T-helper 2 cell treated with Interferon-gamma antibody and Interleukin-4, amounts not matched to agents 100 ng/mL and 5 ng/mL, for 36 hours (primary cell): ENCODE data around the gene DUSP8. TPM values are rescaled to one million over a fixed set of nuclear protein-coding genes. Genes with fewer than 3 reads are reported as not detected.
"Not testable (repeated sequence)": the region's sequence is repeated elsewhere in the genome, so short reads cannot be mapped to it uniquely, and the experiment has no call there.

ENCODE experiments used
- intact Hi-C: fragments of 100-400 bp; cut with micrococcal nuclease; formaldehyde crosslinking; loops from one replicate; pipeline ENCODE4 v1.15.1; 2023
- total RNA-seq: library from RNA; stranded (reverse); gene quantifications from 2 replicates; pipeline ENCODE4 v1.2.3, GENCODE V29; 2022

Gene DUSP8, protein sequence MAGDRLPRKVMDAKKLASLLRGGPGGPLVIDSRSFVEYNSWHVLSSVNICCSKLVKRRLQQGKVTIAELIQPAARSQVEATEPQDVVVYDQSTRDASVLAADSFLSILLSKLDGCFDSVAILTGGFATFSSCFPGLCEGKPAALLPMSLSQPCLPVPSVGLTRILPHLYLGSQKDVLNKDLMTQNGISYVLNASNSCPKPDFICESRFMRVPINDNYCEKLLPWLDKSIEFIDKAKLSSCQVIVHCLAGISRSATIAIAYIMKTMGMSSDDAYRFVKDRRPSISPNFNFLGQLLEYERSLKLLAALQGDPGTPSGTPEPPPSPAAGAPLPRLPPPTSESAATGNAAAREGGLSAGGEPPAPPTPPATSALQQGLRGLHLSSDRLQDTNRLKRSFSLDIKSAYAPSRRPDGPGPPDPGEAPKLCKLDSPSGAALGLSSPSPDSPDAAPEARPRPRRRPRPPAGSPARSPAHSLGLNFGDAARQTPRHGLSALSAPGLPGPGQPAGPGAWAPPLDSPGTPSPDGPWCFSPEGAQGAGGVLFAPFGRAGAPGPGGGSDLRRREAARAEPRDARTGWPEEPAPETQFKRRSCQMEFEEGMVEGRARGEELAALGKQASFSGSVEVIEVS
- 0.30 and 0.80 TPM in 2 replicates for total RNA-seq

GRCh38 chr11:1572197-1573076, at the start of gene DUSP8:
Gene DUSP8, minus strand, starts transcription at chr11:1572271. Its CDS starts 6,445 bp downstream, at chr11:1565826.
- intact Hi-C loops = loop anchor here (5.0 kb wide), 2 partner anchors 190 to 235 kb away; no protein-coding TSS in a partner anchor

DNA sequence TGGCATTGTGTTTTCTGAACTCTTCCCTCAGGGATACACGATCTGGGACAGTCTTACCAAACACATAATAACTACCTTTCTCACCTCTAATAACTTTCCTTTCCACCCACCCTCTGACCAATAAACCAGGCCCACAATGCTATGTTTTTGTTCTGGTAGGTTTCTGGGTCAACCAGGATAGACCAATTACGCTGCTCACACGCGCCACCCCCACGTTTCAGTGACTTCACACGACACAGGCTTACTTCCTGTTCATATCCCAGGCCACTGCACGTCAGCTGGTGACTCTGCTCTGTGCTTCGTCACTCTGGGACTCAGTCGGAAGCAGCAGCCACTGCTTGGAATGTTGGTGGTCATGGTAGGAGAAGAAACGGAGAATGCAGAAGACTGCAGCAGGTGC, 47.4 kb upstream of the DUSP8 start:
- intact Hi-C loops = no loop called here

DNA sequence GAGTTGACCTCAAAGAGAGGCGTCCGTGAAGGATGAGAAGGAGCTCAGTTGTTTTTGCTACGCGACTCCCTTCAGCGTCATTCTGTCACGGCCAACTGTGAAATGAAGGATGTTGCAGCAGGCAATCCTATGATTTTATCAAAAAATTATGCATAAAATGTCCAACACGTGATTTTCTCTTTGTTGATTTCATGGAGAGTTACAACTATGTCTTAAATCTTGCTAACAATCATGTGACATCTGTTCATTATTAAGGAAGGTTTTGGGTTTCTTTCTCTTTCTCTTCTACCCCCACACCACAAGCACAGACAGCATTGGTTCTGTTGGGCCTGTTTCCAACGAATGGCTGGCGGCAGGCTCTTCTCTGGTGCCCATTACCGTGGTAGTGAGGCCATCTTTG, 46.2 kb upstream of the DUSP8 start:
- intact Hi-C loops = no loop called here

DNA sequence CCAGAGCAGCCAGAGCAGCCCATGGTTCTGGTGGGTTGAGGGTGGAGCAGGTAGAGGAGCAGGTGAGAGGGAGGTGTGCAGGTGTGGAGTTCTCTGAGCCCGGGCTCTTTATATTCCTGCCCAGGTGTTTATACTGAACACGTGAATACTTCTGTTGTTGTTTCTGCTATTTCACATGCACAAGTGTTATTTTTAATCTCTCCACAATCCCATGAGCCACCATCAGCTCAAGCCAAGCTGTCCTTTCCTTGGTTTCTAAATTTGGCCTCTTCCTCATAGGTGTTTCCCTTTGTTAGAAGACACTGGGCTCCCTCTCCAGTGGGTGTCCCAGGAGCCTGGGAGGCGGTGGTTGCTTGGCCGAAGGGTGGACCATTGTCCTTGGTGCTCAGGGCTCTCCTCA, 36.3 kb upstream of the DUSP8 start, which contains the start of gene KRTAP5-3:
Gene KRTAP5-3, minus strand, starts transcription at position 101 of the 400 bp plus-strand sequence. Its CDS starts 78 bp downstream, at position 23.
- intact Hi-C loops = no loop called here

- intact Hi-C loops = not testable (repeated sequence)
Measured at GRCh38 chr11:1607901-1608300, 35.8 kb upstream of the DUSP8 start.

- intact Hi-C loops = not testable (repeated sequence)
Measured at GRCh38 chr11:1607156-1607845, 35.2 kb upstream of the DUSP8 start.

DNA sequence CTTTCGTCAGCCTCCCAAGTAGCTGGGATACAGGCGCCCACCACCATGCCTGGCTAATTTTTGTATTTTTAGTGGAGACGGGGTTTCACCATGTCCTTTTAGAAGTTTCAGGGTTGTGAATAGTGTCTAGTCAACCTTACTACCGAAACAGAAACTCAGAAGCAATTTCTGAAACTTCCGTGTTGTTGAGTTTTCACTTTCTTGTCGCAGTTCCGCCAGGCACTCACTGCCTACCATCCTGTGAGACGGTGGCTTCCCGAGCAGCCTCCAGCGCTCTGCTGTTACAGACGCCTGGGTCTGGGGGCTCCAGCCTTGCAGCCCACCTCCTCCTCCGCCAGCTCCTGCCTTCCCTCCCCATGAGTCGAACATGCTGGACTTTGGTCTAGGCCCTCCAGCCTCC, 33.9 kb upstream of the DUSP8 start:
- intact Hi-C loops = not testable (repeated sequence)

- intact Hi-C loops = no loop called here
Measured at GRCh38 chr11:1604711-1605110, 32.6 kb upstream of the DUSP8 start.

- intact Hi-C loops = no loop called here
Measured at GRCh38 chr11:1604181-1604580, 32.1 kb upstream of the DUSP8 start.

- intact Hi-C loops = no loop called here
Measured at GRCh38 chr11:1603629-1604028, 31.6 kb upstream of the DUSP8 start.

DNA sequence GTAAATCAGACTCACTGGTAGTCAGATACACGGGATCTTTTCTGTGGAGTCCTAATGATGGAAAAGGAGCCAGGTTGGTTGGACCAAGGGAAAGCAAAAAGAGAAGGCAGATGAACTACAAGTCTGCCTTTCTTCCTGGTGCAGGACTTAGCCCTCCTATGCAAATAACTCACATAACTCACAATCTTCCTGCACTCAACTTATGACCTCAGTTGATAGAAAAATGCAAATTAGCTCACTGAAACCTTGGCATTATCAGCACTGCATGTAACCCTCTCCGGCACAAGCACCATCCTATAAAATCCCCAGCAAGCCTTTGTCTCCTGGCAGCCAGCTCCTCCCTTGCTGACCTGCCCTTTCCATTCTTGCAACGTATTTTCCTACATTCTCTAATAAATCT, 29.6 kb upstream of the DUSP8 start:
- intact Hi-C loops = not testable (repeated sequence)

GRCh38 chr11:1600626-1601025, 28.6 kb upstream of the DUSP8 start:
- intact Hi-C loops = no loop called here

- intact Hi-C loops = no loop called here
Measured at GRCh38 chr11:1598816-1599215, 26.7 kb upstream of the DUSP8 start.

- intact Hi-C loops = not testable (repeated sequence)
Measured at GRCh38 chr11:1598406-1598805, 26.3 kb upstream of the DUSP8 start.

DNA sequence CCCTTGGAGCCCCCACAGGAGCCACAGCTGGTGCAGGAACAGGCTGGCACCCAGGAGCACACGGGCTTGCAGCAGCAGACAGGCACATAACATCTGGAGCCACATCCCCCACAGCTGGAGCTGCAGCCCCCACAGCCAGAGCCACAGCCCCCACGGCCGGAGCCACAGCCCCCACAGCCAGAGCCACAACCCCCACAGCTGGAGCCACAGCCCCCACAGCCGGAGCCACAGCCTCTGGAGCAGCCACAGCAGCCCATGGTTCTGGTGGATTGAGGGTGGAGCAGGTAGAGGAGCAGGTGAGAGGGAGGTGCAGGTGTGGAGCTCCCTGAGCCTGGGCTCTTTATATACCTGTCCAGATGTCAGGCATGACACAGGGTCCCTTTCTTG, 25.9 kb upstream of the DUSP8 start, which contains the start of gene KRTAP5-2:
Gene KRTAP5-2, minus strand, starts transcription at position 301 of the 387 bp plus-strand sequence. Its CDS starts 44 bp downstream, at position 257.
- intact Hi-C loops = no loop called here

DNA sequence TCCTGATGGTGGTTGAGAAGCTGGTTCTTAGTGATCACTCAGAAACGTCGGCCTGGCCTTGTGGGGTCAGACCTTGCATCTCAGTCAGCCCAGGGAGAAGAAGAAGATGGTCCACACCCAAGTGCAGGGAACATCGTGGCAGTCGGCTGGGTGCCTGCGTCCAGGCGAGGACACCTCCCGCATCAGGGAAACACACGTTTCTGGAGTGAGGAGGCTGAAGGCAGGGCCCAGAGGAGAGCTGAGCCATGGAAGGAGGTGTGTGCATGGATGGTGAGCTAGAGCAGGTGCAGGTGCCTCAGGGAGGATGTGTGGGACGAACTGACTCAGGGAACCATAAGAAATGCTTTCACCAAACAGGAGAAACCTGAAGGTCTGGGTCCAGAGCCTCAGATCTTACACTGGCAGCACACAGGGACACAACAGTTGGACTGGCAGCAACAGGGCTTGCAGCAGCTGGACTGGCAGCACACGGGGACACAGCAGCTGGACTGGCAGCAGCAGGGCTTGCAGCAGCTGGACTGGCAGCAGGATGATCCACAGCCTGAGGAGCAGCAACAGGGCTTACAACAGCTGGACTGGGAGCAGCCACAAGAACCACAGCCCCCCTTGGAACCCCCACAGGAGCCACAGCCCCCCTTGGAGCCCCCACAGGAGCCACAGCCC, 25.4 kb upstream of the DUSP8 start:
- intact Hi-C loops = no loop called here

GRCh38 chr11:1596576-1597121, 24.6 kb upstream of the DUSP8 start:
- intact Hi-C loops = not testable (repeated sequence)

DNA sequence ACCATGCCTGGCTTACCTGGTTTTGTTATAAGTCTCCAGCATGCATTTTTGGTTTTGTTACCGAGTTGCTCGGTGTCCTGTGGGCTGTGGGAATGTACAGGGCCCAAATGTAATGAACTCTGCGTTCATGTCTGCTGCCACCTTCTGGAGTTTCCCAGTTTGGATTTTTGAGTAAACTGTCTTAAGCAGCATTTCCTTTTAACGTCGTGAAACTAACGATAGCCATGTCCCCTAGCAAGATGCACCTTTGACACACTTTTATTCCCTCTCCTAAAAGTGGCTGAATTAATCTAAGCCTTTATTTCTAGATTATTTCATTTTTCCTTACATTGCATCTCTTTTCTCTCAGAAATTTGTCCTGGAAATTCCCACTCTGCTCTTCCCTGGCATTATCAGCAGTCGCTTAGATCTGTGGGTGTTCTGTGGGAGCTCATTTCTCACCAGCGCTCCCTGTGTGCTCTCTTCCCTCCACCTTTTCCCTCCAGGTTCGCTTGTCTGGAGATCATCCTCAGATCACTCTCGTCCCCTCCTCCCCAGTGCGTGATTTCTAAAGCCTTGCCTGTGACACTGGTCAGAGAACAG, 24.0 kb upstream of the DUSP8 start:
- intact Hi-C loops = not testable (repeated sequence)

GRCh38 chr11:1592628-1593027, 20.6 kb upstream of the DUSP8 start:
- intact Hi-C loops = no loop called here

DNA sequence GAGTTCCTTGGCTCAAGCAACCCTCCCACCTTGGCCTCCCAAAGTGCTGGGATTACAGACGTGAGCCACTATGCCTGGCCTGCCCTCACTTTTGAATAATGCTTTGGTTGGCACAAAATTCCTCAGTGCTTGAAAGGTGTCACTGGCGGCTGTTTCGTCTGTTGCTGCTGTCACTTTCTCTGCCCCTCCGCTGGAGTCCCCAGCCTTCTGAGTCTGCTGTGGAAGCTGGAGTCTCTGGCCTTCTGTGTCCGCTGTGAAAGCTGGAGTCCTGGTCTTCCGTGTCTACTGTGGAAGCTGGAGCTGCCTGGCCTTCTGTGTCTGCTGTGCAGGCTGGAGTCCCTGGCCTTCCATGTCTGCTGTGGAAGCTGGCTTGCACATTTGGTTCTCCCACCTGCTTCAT, 17.9 kb upstream of the DUSP8 start:
- intact Hi-C loops = no loop called here
